WTC11 (cell line): Measurements from ENCODE around the gene NOC2L. TPM values are rescaled to one million over a fixed set of nuclear protein-coding genes. Genes with fewer than 3 reads are reported as not detected.

ENCODE experiments used
- ATAC-seq: fragments of 200-7000 bp; cut with Tn5 transposase; 2 replicates; pipeline ENCODE4 v1.10.0; 2021; ENCODE audit warnings: mild to moderate bottlenecking, moderate library complexity
- CTCF ChIA-PET: fragments of 300-600 bp; sonication (Branson Sonifier 250); formaldehyde crosslinking; loops from one replicate; lab custom pipeline; 2021; ENCODE audit warnings: antibody characterized with exemption; lab: Charles Lee
- POLR2A ChIA-PET: fragments of 350-600 bp; sonication (Branson Sonifier 250); formaldehyde crosslinking; loops from one replicate; lab custom pipeline; 2021; ENCODE audit warnings: antibody characterized with exemption; lab: Charles Lee
- DNase-seq: peaks from one replicate; pipeline ENCODE4 v3.0.0; 2021; ENCODE audit warnings: low spot score
- H3K27ac Mint-ChIP-seq: 2 replicates; pipeline ENCODE4 v1.8.0; 2021; ENCODE audit warnings: mixed read lengths
- H3K27me3 Mint-ChIP-seq: 2 replicates; pipeline ENCODE4 v1.8.0; 2021; ENCODE audit warnings: low read depth, mild to moderate bottlenecking, moderate library complexity, mixed read lengths
- H3K36me3 Mint-ChIP-seq: 2 replicates; pipeline ENCODE4 v1.8.0; 2021; ENCODE audit warnings: mixed read lengths
- H3K4me1 Mint-ChIP-seq: 2 replicates; pipeline ENCODE4 v1.8.0; 2022; ENCODE audit warnings: mixed read lengths
- H3K4me3 Mint-ChIP-seq: 2 replicates; pipeline ENCODE4 v1.8.0; 2021; ENCODE audit warnings: mild to moderate bottlenecking, moderate library complexity, mixed read lengths
- H3K9me3 Mint-ChIP-seq: 2 replicates; pipeline ENCODE4 v1.8.0; 2021; ENCODE audit warnings: mixed read lengths
- CTCF ChIP-seq: fragments of 200-600 bp; IDR thresholded peaks from 2 replicates; pipeline ENCODE4 v1.8.0; 2022; ENCODE audit warnings: antibody characterized with exemption
- E2F1 ChIP-seq: sonication (generic); formaldehyde crosslinking; IDR thresholded peaks from 2 replicates; pipeline ENCODE4 v1.8.0; 2022; ENCODE audit warnings: mild to moderate bottlenecking, missing genetic modification reagents
- E2F4 ChIP-seq: sonication (generic); formaldehyde crosslinking; IDR thresholded peaks from 2 replicates; pipeline ENCODE4 v1.8.1; 2022; ENCODE audit warnings: low read depth, mild to moderate bottlenecking, moderate library complexity, missing genetic modification reagents, borderline replicate concordance
- EMX1 ChIP-seq: fragments of 250-450 bp; sonication (Bioruptor Pico); IDR thresholded peaks from 2 replicates; pipeline ENCODE4 v1.8.0; 2021; ENCODE audit warnings: mild to moderate bottlenecking
- FOXK1 ChIP-seq: sonication (generic); formaldehyde crosslinking; IDR thresholded peaks from 2 replicates; pipeline ENCODE4 v1.8.0; 2022; ENCODE audit warnings: mild to moderate bottlenecking, moderate library complexity, missing genetic modification reagents
- FOXP1 ChIP-seq: sonication (generic); formaldehyde crosslinking; IDR thresholded peaks from 2 replicates; pipeline ENCODE4 v1.8.0; 2022; ENCODE audit warnings: missing genetic modification reagents, mild to moderate bottlenecking, moderate library complexity, borderline replicate concordance
- IRF2 ChIP-seq: sonication (generic); formaldehyde crosslinking; IDR thresholded peaks from 2 replicates; pipeline ENCODE4 v1.8.0; 2022; ENCODE audit warnings: low read depth, missing genetic modification reagents, borderline replicate concordance
- KAT7 ChIP-seq: sonication (generic); formaldehyde crosslinking; IDR thresholded peaks from 2 replicates; pipeline ENCODE4 v1.8.1; 2023; ENCODE audit warnings: missing genetic modification reagents, mild to moderate bottlenecking, borderline replicate concordance
- MLX ChIP-seq: sonication (generic); formaldehyde crosslinking; IDR thresholded peaks from 2 replicates; pipeline ENCODE4 v1.8.1; 2023; ENCODE audit warnings: mild to moderate bottlenecking, missing genetic modification reagents, moderate library complexity
- NFATC4 ChIP-seq: fragments of 250-450 bp; sonication (Bioruptor Pico); IDR thresholded peaks from 2 replicates; pipeline ENCODE4 v1.9.0; 2021; ENCODE audit warnings: mild to moderate bottlenecking
- OVOL2 ChIP-seq: fragments of 250-450 bp; sonication (Bioruptor Pico); IDR thresholded peaks from 2 replicates; pipeline ENCODE4 v1.9.0; 2021; ENCODE audit warnings: mild to moderate bottlenecking, borderline replicate concordance
- PRRX2 ChIP-seq: fragments of 250-450 bp; sonication (Bioruptor Pico); IDR thresholded peaks from 2 replicates; pipeline ENCODE4 v1.8.0; 2021; ENCODE audit warnings: mild to moderate bottlenecking
- SP1 ChIP-seq: sonication (generic); formaldehyde crosslinking; conservative IDR thresholded peaks from 2 replicates; pipeline ENCODE4 v1.8.1; 2022; ENCODE audit warnings: missing genetic modification reagents
- TCF7 ChIP-seq: sonication (generic); formaldehyde crosslinking; IDR thresholded peaks from 2 replicates; pipeline ENCODE4 v1.8.0; 2022; ENCODE audit warnings: mild to moderate bottlenecking, low read depth, missing genetic modification reagents, moderate library complexity
- TEAD1 ChIP-seq: sonication (generic); formaldehyde crosslinking; IDR thresholded peaks from 2 replicates; pipeline ENCODE4 v1.8.0; 2022; ENCODE audit warnings: mild to moderate bottlenecking, missing genetic modification reagents
- TEAD4 ChIP-seq: sonication (generic); formaldehyde crosslinking; IDR thresholded peaks from 2 replicates; pipeline ENCODE4 v1.8.0; 2022; ENCODE audit warnings: mild to moderate bottlenecking, missing genetic modification reagents
- TP53 ChIP-seq: sonication (generic); formaldehyde crosslinking; IDR thresholded peaks from 2 replicates; pipeline ENCODE4 v1.8.1; 2023; ENCODE audit warnings: mild to moderate bottlenecking, missing genetic modification reagents
- ZNF138 ChIP-seq: sonication (generic); formaldehyde crosslinking; conservative IDR thresholded peaks from 2 replicates; pipeline ENCODE4 v1.8.1; 2022; ENCODE audit warnings: mild to moderate bottlenecking, moderate library complexity, missing genetic modification reagents
- ZNF219 ChIP-seq: sonication (generic); formaldehyde crosslinking; IDR thresholded peaks from 2 replicates; pipeline ENCODE4 v1.8.0; 2023; ENCODE audit warnings: missing genetic modification reagents, mild to moderate bottlenecking, borderline replicate concordance
- ZNF512 ChIP-seq: sonication (generic); formaldehyde crosslinking; IDR thresholded peaks from 2 replicates; pipeline ENCODE4 v1.8.1; 2022; ENCODE audit warnings: missing genetic modification reagents, borderline replicate concordance
- ZNF532 ChIP-seq: fragments of 250-450 bp; sonication (Bioruptor Pico); IDR thresholded peaks from 2 replicates; pipeline ENCODE4 v1.9.0; 2021; ENCODE audit warnings: mild to moderate bottlenecking, borderline replicate concordance
- total RNA-seq: library from RNA; stranded (reverse); gene quantifications from 3 replicates; pipeline ENCODE4 v1.2.3, GENCODE V29; 2021

The NOC2L gene
- total RNA-seq, 1 experiment from 2014 or later, result 182 TPM

GRCh38 chr1:905071-905749, 53.8 kb downstream of the NOC2L start:
- Mint-ChIP-seq H3K27me3 (peaks cover 61% of the 10 kb centered on the region), H3K27ac (no peak overlapping the region), H3K36me3 (no peaks in the 10 kb centered on the region), H3K9me3 (no peaks in the 10 kb centered on the region), H3K4me3 (peak overlapping the region; percentile 72), H3K4me1 (peaks cover 7% of the 10 kb centered on the region)
- ChIA-PET CTCF (interaction anchor here (0.6 to 3.6 kb wide), 29 partner anchors 9 to 1432 kb away, joined by 3 to 40 read pairs (median 5); partner anchors contain the start of genes C1orf159, PLEKHN1 and SAMD11), POLR2A (interaction anchor here (1.1 to 1.3 kb wide), 2 partner anchors 18 to 34 kb away, joined by 3 read pairs; no protein-coding TSS in a partner anchor)
- TF ChIP-seq SP1 (CRISPR knock-in tag) (peak; percentile 38; the same call in 1 of the 2 replicates), TEAD4 (no peak), NFATC4 (CRISPR knock-in tag) (no peak), TCF7 (0 out of 2 replicates have a peak, but pooled peaks have one; percentile 46), IRF2 (CRISPR knock-in tag) (peak; percentile 33; the same call in 1 of the 2 replicates), E2F4 (CRISPR knock-in tag) (no peak), KAT7 (CRISPR knock-in tag) (no peak), MLX (CRISPR knock-in tag) (no peak), FOXP1 (CRISPR knock-in tag) (0 out of 2 replicates have a peak, but pooled peaks have one; percentile 36), ZNF532 (CRISPR knock-in tag) (no peak), TP53 (CRISPR knock-in tag) (0 out of 2 replicates have a peak, but pooled peaks have one; percentile 27), ZNF219 (CRISPR knock-in tag) (no peak)
- DNase-seq (peak; percentile 59), ATAC-seq (peak; percentile 26)

- Mint-ChIP-seq H3K4me1 (peaks cover 7% of the 10 kb centered on the region), H3K27me3 (peaks cover 64% of the 10 kb centered on the region), H3K27ac (no peak overlapping the region), H3K9me3 (no peaks in the 10 kb centered on the region), H3K4me3 (peak overlapping the region; percentile 45), H3K36me3 (no peaks in the 10 kb centered on the region)
- DNase-seq, result peak; percentile 78
- ATAC-seq, result peak; percentile 62
- POLR2A ChIA-PET, result interaction anchor here (1.1 kb wide), 1 partner anchor 19 kb away, joined by 3 read pairs; no protein-coding TSS in a partner anchor
- CTCF ChIA-PET, result interaction anchor here (0.6 to 3.6 kb wide), 28 partner anchors 9 to 1433 kb away, joined by 3 to 40 read pairs (median 5); partner anchors contain the start of genes C1orf159, HES4, PLEKHN1 and SAMD11
- TF ChIP-seq ZNF512 (CRISPR knock-in tag) (no peak), EMX1 (CRISPR knock-in tag) (peak; percentile 41; the same call in 1 of the 2 replicates), FOXK1 (peak; percentile 74), TEAD1 (CRISPR knock-in tag) (peak; percentile 76), CTCF (peak; percentile 95), OVOL2 (CRISPR knock-in tag) (no peak), PRRX2 (CRISPR knock-in tag) (no peak), E2F1 (CRISPR knock-in tag) (0 out of 2 replicates have a peak, but pooled peaks have one; percentile 24), ZNF138 (no peak)
Measured at GRCh38 chr1:904310-904950, 54.6 kb downstream of the NOC2L start.
